Osteocyte (in vitro differentiated cells): ENCODE results near the gene GSE1. TPM values are rescaled to one million over a fixed set of nuclear protein-coding genes. Genes with fewer than 3 reads are reported as not detected.

Source experiments
- DNase-seq: peaks from one replicate; pipeline ENCODE4 v3.0.0; 2021; ENCODE audit warnings: mixed read lengths; ENCODE audit not compliant: unreplicated experiment; ENCODE audit errors: extremely low spot score
- H3K27ac Mint-ChIP-seq: one replicate; pipeline ENCODE4 v1.8.0; 2021; ENCODE audit warnings: mild to moderate bottlenecking, mixed read lengths; ENCODE audit not compliant: unreplicated experiment
- H3K27me3 Mint-ChIP-seq: one replicate; pipeline ENCODE4 v1.8.0; 2021; ENCODE audit warnings: mixed read lengths; ENCODE audit not compliant: unreplicated experiment
- H3K36me3 Mint-ChIP-seq: one replicate; pipeline ENCODE4 v1.8.0; 2021; ENCODE audit warnings: mixed read lengths; ENCODE audit not compliant: unreplicated experiment
- H3K4me1 Mint-ChIP-seq: one replicate; pipeline ENCODE4 v1.8.0; 2021; ENCODE audit warnings: mixed read lengths; ENCODE audit not compliant: unreplicated experiment
- H3K4me3 Mint-ChIP-seq: one replicate; pipeline ENCODE4 v1.8.0; 2021; ENCODE audit warnings: mild to moderate bottlenecking, moderate library complexity, mixed read lengths; ENCODE audit not compliant: unreplicated experiment
- H3K9me3 Mint-ChIP-seq: one replicate; pipeline ENCODE4 v1.8.0; 2021; ENCODE audit warnings: mixed read lengths; ENCODE audit not compliant: unreplicated experiment
- CTCF ChIP-seq: fragments of 200-600 bp; sonication (generic); IDR thresholded peaks from 2 replicates; pipeline ENCODE4 v1.5.0; 2021; ENCODE audit warnings: antibody characterized with exemption, mild to moderate bottlenecking, moderate library complexity
- total RNA-seq: library from RNA; stranded (reverse); gene quantifications from 2 replicates; pipeline ENCODE4 v1.2.1, GENCODE V29; 2021

GSE1 gene
- total RNA-seq, 1 donor from 2014 or later, result 64.1 TPM

- no peaks in the 10 kb centered on the region for H3K9me3 Mint-ChIP-seq
- no peaks in the 10 kb centered on the region for H3K36me3 Mint-ChIP-seq
- no peaks in the 10 kb centered on the region for H3K4me1 Mint-ChIP-seq
- DNase-seq, result no peak
- no peak overlapping the region for H3K27ac Mint-ChIP-seq
- TF ChIP-seq CTCF, result no peak
- H3K27me3 Mint-ChIP-seq, result no peaks in the 10 kb centered on the region
- no peak overlapping the region for H3K4me3 Mint-ChIP-seq
Measured at GRCh38 chr16:85635545-85636140, 22.5 kb downstream of the GSE1 start.

GRCh38 chr16:85636234-85636812 is 23.2 kb downstream of the GSE1 start:
- H3K4me3 Mint-ChIP-seq, result no peak overlapping the region
- H3K36me3 Mint-ChIP-seq, result no peaks in the 10 kb centered on the region
- no peak overlapping the region for H3K27ac Mint-ChIP-seq
- H3K4me1 Mint-ChIP-seq, result no peaks in the 10 kb centered on the region
- H3K27me3 Mint-ChIP-seq, result no peaks in the 10 kb centered on the region
- no peak for TF ChIP-seq CTCF
- DNase-seq, result no peak
- no peaks in the 10 kb centered on the region for H3K9me3 Mint-ChIP-seq

GRCh38 chr16:85637061-85637807 is 24.1 kb downstream of the GSE1 start:
- H3K36me3 Mint-ChIP-seq, result no peaks in the 10 kb centered on the region
- no peaks in the 10 kb centered on the region for H3K9me3 Mint-ChIP-seq
- no peaks in the 10 kb centered on the region for H3K4me1 Mint-ChIP-seq
- no peak overlapping the region for H3K4me3 Mint-ChIP-seq
- H3K27me3 Mint-ChIP-seq, result no peaks in the 10 kb centered on the region
- TF ChIP-seq CTCF, result no peak
- DNase-seq, result no peak
- no peak overlapping the region for H3K27ac Mint-ChIP-seq

- no peaks in the 10 kb centered on the region for H3K4me1 Mint-ChIP-seq
- no peaks in the 10 kb centered on the region for H3K36me3 Mint-ChIP-seq
- no peak overlapping the region for H3K27ac Mint-ChIP-seq
- no peak overlapping the region for H3K4me3 Mint-ChIP-seq
- DNase-seq, result no peak
- H3K27me3 Mint-ChIP-seq, result no peaks in the 10 kb centered on the region
- TF ChIP-seq CTCF, result no peak
- no peaks in the 10 kb centered on the region for H3K9me3 Mint-ChIP-seq
Measured at GRCh38 chr16:85637808-85638647, 24.9 kb downstream of the GSE1 start.
